CD4-positive, CD25-positive, alpha-beta regulatory T cell (primary cell): Measurements from ENCODE around the gene CASTOR1. TPM values are rescaled to one million over a fixed set of nuclear protein-coding genes. Genes with fewer than 3 reads are reported as not detected.

Experiments
- ATAC-seq, 2 donors: fragments of 150-1000 bp; cut with Tn5 transposase; one replicate each; pipeline ENCODE4 v1.10.0; 2021; ENCODE audit warnings: low read depth in 2 of 2, moderate number of reproducible peaks in 2 of 2, moderate library complexity in 1 of 2
- DNase-seq, 3 donors: peaks; one replicate each; pipeline versions ENCODE4 v3.0.0 to v3.0.0-alpha.2; 2012 to 2022; ENCODE audit warnings: mixed read lengths in 1 of 3
- H3K27ac ChIP-seq: one replicate; pipeline ENCODE4 v1.7.0; 2013; ENCODE audit warnings: mild to moderate bottlenecking, low read length; ENCODE audit not compliant: insufficient read depth, poor library complexity, severe bottlenecking
- H3K27me3 ChIP-seq: one replicate; pipeline ENCODE4 v1.7.0; 2013; ENCODE audit warnings: low read length; ENCODE audit not compliant: control insufficient read depth, insufficient read depth
- H3K36me3 ChIP-seq: one replicate; pipeline ENCODE4 v1.7.0; 2013; ENCODE audit warnings: mild to moderate bottlenecking, low read length, moderate library complexity; ENCODE audit not compliant: control insufficient read depth, insufficient read depth
- H3K4me1 ChIP-seq: 2 replicates; pipeline ENCODE4 v1.7.0; 2013; ENCODE audit warnings: mild to moderate bottlenecking, low read length; ENCODE audit not compliant: insufficient read depth, control insufficient read depth, poor library complexity, severe bottlenecking
- H3K4me3 ChIP-seq: one replicate; pipeline ENCODE4 v1.7.0; 2013; ENCODE audit warnings: low read depth, mild to moderate bottlenecking, low read length, moderate library complexity
- H3K9me3 ChIP-seq, 2 experiments: 1 replicate in 1 of 2; 2 replicates in 1 of 2; pipeline ENCODE4 v1.7.0; 2013; ENCODE audit warnings: low read length in 2 of 2, mild to moderate bottlenecking in 1 of 2, moderate library complexity in 1 of 2; ENCODE audit not compliant: control insufficient read depth in 2 of 2
- H3K27ac Mint-ChIP-seq, 3 donors: one replicate each; pipeline ENCODE4 v1.8.0; 2020 to 2022; ENCODE audit warnings: mild to moderate bottlenecking in 3 of 3, mixed read lengths in 3 of 3, moderate library complexity in 2 of 3
- H3K27me3 Mint-ChIP-seq: one replicate; pipeline ENCODE4 v1.8.0; 2022; ENCODE audit warnings: mild to moderate bottlenecking, mixed read lengths
- H3K36me3 Mint-ChIP-seq: one replicate; pipeline ENCODE4 v1.8.0; 2020; ENCODE audit warnings: mixed read lengths
- H3K4me1 Mint-ChIP-seq, 4 donors: one replicate each; pipeline ENCODE4 v1.8.0; 2020 to 2022; ENCODE audit warnings: mixed read lengths in 4 of 4, mild to moderate bottlenecking in 1 of 4
- H3K4me3 Mint-ChIP-seq, 4 donors: one replicate each; pipeline ENCODE4 v1.8.0; 2020 to 2022; ENCODE audit warnings: mild to moderate bottlenecking in 4 of 4, mixed read lengths in 4 of 4, moderate library complexity in 3 of 4
- H3K9me3 Mint-ChIP-seq, 7 donors: one replicate each; pipeline ENCODE4 v1.8.0; 2020 to 2022; ENCODE audit warnings: mixed read lengths in 7 of 7, mild to moderate bottlenecking in 3 of 7, moderate library complexity in 2 of 7
- polyA plus RNA-seq, 4 donors: library from polyadenylated mRNA; unstranded; fragments of 300-500 nt; fragmentation: Illumina TruSeq; gene quantifications; one replicate each; pipeline ENCODE4 v1.2.3, GENCODE V29; 2021
- total RNA-seq: library from RNA; stranded (reverse); gene quantifications from one replicate; pipeline ENCODE4 v1.2.3, GENCODE V29; 2022

Gene CASTOR1
- total and polyA plus RNA-seq, 5 donors from 2014 or later, result 10.9 to 18.7 (median 12.1) TPM

- ATAC-seq, result no peak
- Histone ChIP-seq H3K27ac (no peak overlapping the region), H3K9me3 (no peaks in the 10 kb centered on the region), H3K4me1 (peaks cover 37% of the 10 kb centered on the region), H3K27me3 (no peaks in the 10 kb centered on the region), H3K36me3 (peaks cover 5% of the 10 kb centered on the region), H3K4me3 (no peak overlapping the region)
- H3K27me3 Mint-ChIP-seq, result peaks cover 5% of the 10 kb centered on the region
- peaks cover 3% of the 10 kb centered on the region for H3K36me3 Mint-ChIP-seq
- no peak for DNase-seq
- no peaks in the 10 kb centered on the region for H3K9me3 Mint-ChIP-seq
- peak overlapping the region in 1 of 3 donors; percentile 77 for H3K27ac Mint-ChIP-seq
- H3K4me3 Mint-ChIP-seq, result peak overlapping the region in 1 of 4 donors; percentile 65
- peaks cover 8 to 52% (median 17%) of the 10 kb centered on the region in 4 donors for H3K4me1 Mint-ChIP-seq
Measured at GRCh38 chr22:30270832-30271231, 18.5 kb downstream of the CASTOR1 start.

GRCh38 chr22:30268331-30268730, 21.0 kb downstream of the CASTOR1 start:
- peak overlapping the region; percentile 97 for H3K27ac ChIP-seq
- no peak for ATAC-seq
- H3K9me3 Mint-ChIP-seq, result no peaks in the 10 kb centered on the region
- H3K4me1 Mint-ChIP-seq, result peaks cover 8 to 47% (median 10%) of the 10 kb centered on the region in 4 donors
- H3K36me3 Mint-ChIP-seq, result peaks cover 3% of the 10 kb centered on the region
- H3K27ac Mint-ChIP-seq, result peak overlapping the region; percentile 95 to 99 (median 99)
- no peaks in the 10 kb centered on the region for H3K27me3 ChIP-seq
- peak overlapping the region; percentile 76 to 96 (median 92) for H3K4me3 Mint-ChIP-seq
- H3K27me3 Mint-ChIP-seq, result peaks cover 5% of the 10 kb centered on the region
- H3K4me1 ChIP-seq, result peaks cover 44% of the 10 kb centered on the region
- H3K4me3 ChIP-seq, result no peak overlapping the region
- no peak for DNase-seq
- H3K9me3 ChIP-seq, result no peaks in the 10 kb centered on the region
- peaks cover 5% of the 10 kb centered on the region for H3K36me3 ChIP-seq

DNA sequence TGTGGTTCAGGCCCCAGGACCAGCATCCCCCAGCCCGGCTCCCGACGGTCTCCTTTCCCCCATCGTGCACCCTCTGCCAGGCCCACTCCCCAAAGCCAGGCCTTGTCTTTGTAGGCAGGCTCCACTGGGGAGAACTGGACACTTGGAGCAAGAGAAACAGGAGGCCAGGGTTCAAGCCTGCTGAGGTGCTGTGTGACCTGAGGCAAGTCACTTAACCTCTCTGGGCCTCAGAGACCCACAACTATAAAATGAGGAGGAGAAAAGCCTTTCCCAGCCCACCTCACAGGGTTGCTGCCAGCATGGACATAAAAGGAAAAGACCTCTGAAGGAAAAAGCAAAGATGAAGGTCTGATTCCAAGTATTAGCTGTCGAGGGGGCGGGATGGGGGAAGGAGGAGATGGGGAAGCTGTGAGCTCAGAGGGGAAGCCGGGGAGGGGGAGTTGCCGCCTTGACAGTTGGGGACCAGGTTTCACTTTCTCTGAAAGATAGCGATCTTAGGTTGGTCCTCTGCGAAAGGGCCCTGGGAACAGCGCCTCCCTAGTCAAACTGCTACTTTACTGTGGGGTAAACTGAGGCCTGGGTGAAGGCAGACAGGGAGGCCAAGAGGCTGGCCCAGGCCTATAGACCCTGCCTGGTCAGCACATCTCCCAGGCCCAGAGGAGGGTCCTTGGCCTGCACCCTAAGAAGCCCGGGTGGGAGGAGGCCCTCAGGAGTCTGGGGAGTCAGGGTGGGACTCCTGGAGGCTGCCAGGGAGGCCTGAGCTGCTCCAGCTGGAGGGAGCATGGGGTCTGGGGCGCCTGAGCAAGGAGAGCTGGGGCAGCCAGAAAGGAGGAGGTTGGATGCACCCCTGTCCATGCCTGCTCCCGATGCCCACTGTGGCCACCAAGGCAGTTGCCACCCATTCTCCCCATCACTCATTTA, 21.7 kb downstream of the CASTOR1 start:
- Histone ChIP-seq H3K9me3 (no peaks in the 10 kb centered on the region), H3K27me3 (no peaks in the 10 kb centered on the region), H3K4me1 (peaks cover 51% of the 10 kb centered on the region), H3K4me3 (peak overlapping the region; percentile 60), H3K27ac (peak overlapping the region; percentile 97), H3K36me3 (peaks cover 5% of the 10 kb centered on the region)
- ATAC-seq (peak in 1 of 2 donors; percentile 10), DNase-seq (peak; percentile 43 to 90 (median 48))
- peaks cover 8 to 53% (median 16%) of the 10 kb centered on the region in 4 donors for H3K4me1 Mint-ChIP-seq
- peak overlapping the region; percentile 92 to 96 (median 96) for H3K4me3 Mint-ChIP-seq
- H3K36me3 Mint-ChIP-seq, result peaks cover 8% of the 10 kb centered on the region
- H3K9me3 Mint-ChIP-seq, result no peaks in the 10 kb centered on the region
- peaks cover 5% of the 10 kb centered on the region for H3K27me3 Mint-ChIP-seq
- H3K27ac Mint-ChIP-seq, result peak overlapping the region; percentile 95 to 99 (median 99)

- peaks cover 54% of the 10 kb centered on the region for H3K4me1 ChIP-seq
- H3K9me3 ChIP-seq, result no peaks in the 10 kb centered on the region
- H3K27ac Mint-ChIP-seq, result peak within 1 kb of the TSS; percentile 95 to 99 (median 99)
- H3K36me3 ChIP-seq, result peaks cover 5% of the 10 kb centered on the region
- H3K4me3 ChIP-seq, result peak within 1 kb of the TSS; percentile 83
- no peaks in the 10 kb centered on the region for H3K27me3 ChIP-seq
- peaks cover 8% of the 10 kb centered on the region for H3K36me3 Mint-ChIP-seq
- peak within 1 kb of the TSS; percentile 97 for H3K27ac ChIP-seq
- H3K27me3 Mint-ChIP-seq, result peaks cover 5% of the 10 kb centered on the region
- peak; percentile 53 to 94 (median 68) for DNase-seq
- peak; percentile 33 to 45 for ATAC-seq
- H3K9me3 Mint-ChIP-seq, result no peaks in the 10 kb centered on the region
- H3K4me1 Mint-ChIP-seq, result peaks cover 8 to 59% (median 16%) of the 10 kb centered on the region in 4 donors
- peak within 1 kb of the TSS; percentile 92 to 96 (median 96) for H3K4me3 Mint-ChIP-seq
Measured at GRCh38 chr22:30266445-30267381, 22.6 kb downstream of the CASTOR1 start, which contains the start of gene OSM. Gene OSM (minus strand): TSS chr22:30266851. CDS start chr22:30266799, 52 bp downstream.

- DNase-seq (peak; percentile 75 to 90 (median 85)), ATAC-seq (peak; percentile 75 to 76)
- Histone ChIP-seq H3K4me1 (peaks cover 54% of the 10 kb centered on the region), H3K27ac (peak overlapping the region; percentile 97), H3K36me3 (peaks cover 3% of the 10 kb centered on the region), H3K9me3 (no peaks in the 10 kb centered on the region), H3K27me3 (no peaks in the 10 kb centered on the region), H3K4me3 (peak overlapping the region; percentile 83)
- H3K27ac Mint-ChIP-seq, result peak overlapping the region; percentile 89 to 99 (median 99)
- H3K4me1 Mint-ChIP-seq, result peaks cover 8 to 59% (median 16%) of the 10 kb centered on the region in 4 donors
- no peaks in the 10 kb centered on the region for H3K9me3 Mint-ChIP-seq
- peak overlapping the region; percentile 92 to 96 (median 96) for H3K4me3 Mint-ChIP-seq
- H3K36me3 Mint-ChIP-seq, result peaks cover 8% of the 10 kb centered on the region
- H3K27me3 Mint-ChIP-seq, result peaks cover 5% of the 10 kb centered on the region
Measured at GRCh38 chr22:30265823-30266444, 23.4 kb downstream of the CASTOR1 start.

GRCh38 chr22:30265131-30265720, 24.1 kb downstream of the CASTOR1 start:
- H3K4me1 Mint-ChIP-seq, result peaks cover 8 to 61% (median 15%) of the 10 kb centered on the region in 4 donors
- H3K4me3 Mint-ChIP-seq, result peak overlapping the region; percentile 92 to 96 (median 96)
- H3K9me3 Mint-ChIP-seq, result no peaks in the 10 kb centered on the region
- DNase-seq, result no peak
- peak overlapping the region; percentile 83 for H3K4me3 ChIP-seq
- H3K27ac ChIP-seq, result peak overlapping the region; percentile 97
- H3K27ac Mint-ChIP-seq, result peak overlapping the region; percentile 89 to 99 (median 99)
- ATAC-seq, result no peak
- no peaks in the 10 kb centered on the region for H3K27me3 ChIP-seq
- peaks cover 8% of the 10 kb centered on the region for H3K36me3 Mint-ChIP-seq
- H3K9me3 ChIP-seq, result no peaks in the 10 kb centered on the region
- no peaks in the 10 kb centered on the region for H3K36me3 ChIP-seq
- peaks cover 5% of the 10 kb centered on the region for H3K27me3 Mint-ChIP-seq
- H3K4me1 ChIP-seq, result peaks cover 54% of the 10 kb centered on the region
